Kidney (tissue), 14 donors: ENCODE measurements around the gene KCNMB2. TPM values are rescaled to one million over a fixed set of nuclear protein-coding genes. Genes with fewer than 3 reads are reported as not detected.

Source experiments
- DNase-seq, 5 donors: peaks; one replicate each; pipeline ENCODE4 v3.0.0-alpha.2; 2013 to 2020
- FAIRE-seq: peaks from 2 replicates; lab custom pipeline; 2012; peaks lifted over from hg19 to GRCh38; lab: Jason Lieb, UNC
- H3K27ac ChIP-seq, 2 donors: one replicate each; pipeline ENCODE4 v1.7.0; 2013; ENCODE audit warnings: low read depth in 2 of 2, low read length in 2 of 2, inconsistent platforms in 1 of 2
- H3K27me3 ChIP-seq: one replicate; pipeline ENCODE4 v1.7.1; 2013; ENCODE audit warnings: low read length, inconsistent platforms; ENCODE audit not compliant: control insufficient read depth, insufficient read depth
- H3K36me3 ChIP-seq, 3 donors: one replicate each; pipeline versions ENCODE4 v1.7.0 to v1.7.1; 2013; ENCODE audit warnings: low read length in 3 of 3, control low read depth in 1 of 3, inconsistent platforms in 1 of 3; ENCODE audit not compliant: insufficient read depth in 3 of 3, control insufficient read depth in 2 of 3
- H3K4me1 ChIP-seq, 3 donors: one replicate each; pipeline versions ENCODE4 v1.7.0 to v1.7.1; 2013; ENCODE audit warnings: low read length in 3 of 3, inconsistent platforms in 1 of 3, low read depth in 1 of 3; ENCODE audit not compliant: control insufficient read depth in 2 of 3, insufficient read depth in 2 of 3
- H3K4me3 ChIP-seq, 3 donors: one replicate each; pipeline versions ENCODE4 v1.7.0 to v1.8.1; 2013; ENCODE audit warnings: low read length in 3 of 3, control low read depth in 1 of 3, inconsistent platforms in 1 of 3
- H3K9ac ChIP-seq, 3 donors: one replicate each; pipeline versions ENCODE4 v1.7.0 to v1.7.1; 2013; ENCODE audit warnings: low read length in 3 of 3, control low read depth in 1 of 3, inconsistent platforms in 1 of 3
- H3K9me3 ChIP-seq, 3 donors: one replicate each; pipeline versions ENCODE4 v1.7.0 to v1.7.1; 2013; ENCODE audit warnings: low read length in 3 of 3, control low read depth in 1 of 3, inconsistent platforms in 1 of 3; ENCODE audit not compliant: control insufficient read depth in 2 of 3, insufficient read depth in 1 of 3
- intact Hi-C: fragments of 100-400 bp; cut with DNase I; formaldehyde crosslinking; loops from one replicate; pipeline ENCODE4 v1.11.1; 2022
- polyA plus RNA-seq: library from polyadenylated mRNA; stranded (reverse); fragments of 350-450 nt; fragmentation: Illumina TruSeq; extraction: RNeasy Lipid Tissue Mini Kit (QIAGEN cat#74804); gene quantifications from one replicate; pipeline ENCODE4 v1.2.3, GENCODE V29; 2014; ENCODE audit warnings: low read depth, low replicate concordance; ENCODE audit not compliant: insufficient read depth
- total RNA-seq: library from RNA; stranded (reverse); fragmentation: NEBNext Ultra II Directional; extraction: Animal tissue kit (Norgen Biotek cat#: 25700); gene quantifications from one replicate; pipeline ENCODE4 v1.2.1, GENCODE V29; 2021
- TF ChIP-seq, protein P1 (sequence below): IDR thresholded peaks from 3 replicates; pipeline ENCODE4 v1.5.1; 2012; ENCODE audit warnings: mild to moderate bottlenecking, moderate library complexity, borderline replicate concordance; ENCODE audit not compliant: insufficient read depth; ENCODE audit errors: extremely low read depth
- donor health status: control.
- donor health status: control.
- donor health status: control.
- donor health status: control.
- donor health status: control.
- donor health status: DM: yes; HTN: yes; CAD: no.
- donor health status: Normal renal cell carcinoma (clear cell type).

Gene KCNMB2
- total and polyA plus RNA-seq, 2 donors from 2014 or later: 2.1 to 4.4 TPM

DNA sequence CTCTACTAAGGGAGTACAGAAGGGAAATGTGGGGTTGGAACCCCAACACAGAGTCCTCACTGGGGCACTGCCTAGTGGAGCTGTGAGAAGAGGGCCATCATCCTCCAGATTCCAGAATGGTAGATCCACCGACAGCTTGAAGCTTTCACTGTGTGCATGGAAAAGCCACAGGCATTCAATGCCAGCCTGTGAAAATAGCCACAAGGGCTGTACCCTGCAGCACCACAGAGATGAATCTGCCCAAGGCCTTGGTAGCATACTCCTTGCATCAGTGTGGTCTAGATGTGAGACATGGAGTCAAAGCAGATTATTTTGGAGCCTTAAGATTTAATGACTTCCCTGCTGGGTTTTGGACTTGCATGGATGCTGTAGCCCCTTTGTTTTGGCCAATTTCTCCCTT lies 39.3 kb upstream of the KCNMB2 start:
- TF ChIP-seq, protein P1, sequence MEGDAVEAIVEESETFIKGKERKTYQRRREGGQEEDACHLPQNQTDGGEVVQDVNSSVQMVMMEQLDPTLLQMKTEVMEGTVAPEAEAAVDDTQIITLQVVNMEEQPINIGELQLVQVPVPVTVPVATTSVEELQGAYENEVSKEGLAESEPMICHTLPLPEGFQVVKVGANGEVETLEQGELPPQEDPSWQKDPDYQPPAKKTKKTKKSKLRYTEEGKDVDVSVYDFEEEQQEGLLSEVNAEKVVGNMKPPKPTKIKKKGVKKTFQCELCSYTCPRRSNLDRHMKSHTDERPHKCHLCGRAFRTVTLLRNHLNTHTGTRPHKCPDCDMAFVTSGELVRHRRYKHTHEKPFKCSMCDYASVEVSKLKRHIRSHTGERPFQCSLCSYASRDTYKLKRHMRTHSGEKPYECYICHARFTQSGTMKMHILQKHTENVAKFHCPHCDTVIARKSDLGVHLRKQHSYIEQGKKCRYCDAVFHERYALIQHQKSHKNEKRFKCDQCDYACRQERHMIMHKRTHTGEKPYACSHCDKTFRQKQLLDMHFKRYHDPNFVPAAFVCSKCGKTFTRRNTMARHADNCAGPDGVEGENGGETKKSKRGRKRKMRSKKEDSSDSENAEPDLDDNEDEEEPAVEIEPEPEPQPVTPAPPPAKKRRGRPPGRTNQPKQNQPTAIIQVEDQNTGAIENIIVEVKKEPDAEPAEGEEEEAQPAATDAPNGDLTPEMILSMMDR: no peak
- Histone ChIP-seq H3K27ac (no peak overlapping the region), H3K27me3 (no peaks in the 10 kb centered on the region), H3K9ac (no peak overlapping the region), H3K4me1 (no peaks in the 10 kb centered on the region), H3K36me3 (no peaks in the 10 kb centered on the region), H3K4me3 (no peak overlapping the region), H3K9me3 (no peaks in the 10 kb centered on the region)
- no peak for FAIRE-seq
- DNase-seq: no peak
- intact Hi-C loops: no loop called here

DNA sequence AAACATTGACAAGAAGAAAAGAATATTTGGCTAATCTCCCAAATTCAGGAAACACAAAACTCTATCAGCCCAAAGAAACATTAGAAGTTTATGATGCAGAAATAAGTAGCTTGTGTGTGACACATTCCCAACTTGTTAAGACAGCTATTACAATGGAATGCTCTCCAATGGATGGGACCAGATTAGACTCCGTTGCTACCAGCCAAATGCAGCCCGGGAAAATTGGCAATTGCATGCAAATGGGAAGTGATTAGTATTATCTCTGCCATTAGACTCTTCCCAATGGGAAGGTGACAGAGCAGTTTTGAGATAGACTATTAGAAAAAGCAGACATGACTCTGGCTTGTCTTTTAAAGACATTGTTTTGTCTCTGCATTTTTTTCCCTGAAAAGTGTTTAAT lies 37.4 kb upstream of the KCNMB2 start:
- Histone ChIP-seq H3K27ac (no peak overlapping the region), H3K27me3 (no peaks in the 10 kb centered on the region), H3K9ac (no peak overlapping the region), H3K4me1 (no peaks in the 10 kb centered on the region), H3K9me3 (no peaks in the 10 kb centered on the region), H3K36me3 (no peaks in the 10 kb centered on the region), H3K4me3 (no peak overlapping the region)
- TF ChIP-seq, protein P1: no peak
- FAIRE-seq (no peak), DNase-seq (no peak)
- intact Hi-C loops: no loop called here

DNA sequence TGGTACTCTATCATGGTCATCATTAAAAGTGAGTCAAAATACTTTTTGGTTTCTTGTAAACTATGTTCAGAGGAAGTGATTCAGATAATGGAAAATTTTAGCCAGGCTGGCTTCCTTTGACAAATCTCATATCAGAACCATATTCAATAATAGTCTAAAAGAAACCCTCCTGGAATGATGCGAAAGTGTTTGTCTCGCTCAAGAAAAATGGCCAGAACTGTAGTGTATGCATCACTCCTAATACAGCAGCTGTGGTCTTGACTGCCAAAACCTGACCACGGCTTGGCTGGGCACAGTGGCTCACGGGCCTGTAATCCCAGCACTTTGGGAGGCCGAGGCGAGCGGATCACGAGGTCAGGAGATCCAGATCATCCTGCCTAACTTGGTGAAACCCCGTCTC lies 35.6 kb upstream of the KCNMB2 start:
- Histone ChIP-seq H3K4me1 (no peaks in the 10 kb centered on the region), H3K36me3 (no peaks in the 10 kb centered on the region), H3K4me3 (no peak overlapping the region), H3K27ac (no peak overlapping the region), H3K9me3 (no peaks in the 10 kb centered on the region), H3K27me3 (no peaks in the 10 kb centered on the region), H3K9ac (no peak overlapping the region)
- FAIRE-seq (no peak), DNase-seq (no peak)
- TF ChIP-seq, protein P1: no peak
- intact Hi-C loops: no loop called here

DNA sequence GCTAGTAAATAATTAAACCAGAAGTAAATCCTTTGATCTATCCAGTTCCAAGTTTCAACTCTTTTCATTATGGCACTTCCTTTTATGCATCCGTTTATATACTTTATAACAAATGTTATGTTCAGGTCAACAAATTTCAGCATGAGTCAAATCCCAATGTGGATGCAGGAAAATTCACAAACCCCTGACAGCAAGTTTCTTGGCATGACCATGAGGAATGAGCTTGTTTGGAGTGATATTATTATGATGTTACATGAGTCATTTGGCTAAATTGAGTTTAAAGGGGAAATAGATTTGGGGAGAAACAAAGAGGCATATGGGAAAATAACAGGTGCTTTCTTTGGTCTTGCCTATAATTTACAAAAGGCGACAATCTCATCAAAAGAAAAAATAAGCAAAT lies 32.1 kb upstream of the KCNMB2 start:
- no peak overlapping the region for H3K4me3 ChIP-seq
- no peak for DNase-seq
- no peak for FAIRE-seq
- H3K27me3 ChIP-seq: no peaks in the 10 kb centered on the region
- H3K4me1 ChIP-seq: peaks cover 0 to 5% (median 0%) of the 10 kb centered on the region in 3 donors
- H3K27ac ChIP-seq: no peak overlapping the region
- TF ChIP-seq, protein P1: no peak
- H3K9me3 ChIP-seq: no peaks in the 10 kb centered on the region
- no peak overlapping the region for H3K9ac ChIP-seq
- intact Hi-C loops: no loop called here
- H3K36me3 ChIP-seq: no peaks in the 10 kb centered on the region
